ENCODE results near the gene CDH20.
A peak's percentile ranks its signal among the peaks of the same experiment; 100 is the strongest.

Gene CDH20

GRCh38 chr18:61541673-61542072, 208.4 kb downstream of the CDH20 start:
- no peak for DNase-seq

GRCh38 chr18:61542596-61542995, 209.4 kb downstream of the CDH20 start:
- DNase-seq, result no peak

GRCh38 chr18:61543518-61543917, 210.3 kb downstream of the CDH20 start:
- DNase-seq, result no peak

- DNase-seq, result no peak
These were observed 210.9 kb downstream of the CDH20 start for GRCh38 chr18:61544178-61544577.

GRCh38 chr18:61545281-61546245, 212.3 kb downstream of the CDH20 start:
- no peak for DNase-seq

GRCh38 chr18:61546590-61546989, 213.4 kb downstream of the CDH20 start:
- no peak for DNase-seq

- no peak for DNase-seq
These were observed 216.2 kb downstream of the CDH20 start for GRCh38 chr18:61549416-61549815.

GRCh38 chr18:61549889-61550288, 216.7 kb downstream of the CDH20 start:
- no peak for DNase-seq

- peak; percentile 76 for DNase-seq
These were observed 218.4 kb downstream of the CDH20 start for GRCh38 chr18:61551586-61551985.

- DNase-seq, result no peak
These were observed 219.9 kb downstream of the CDH20 start for GRCh38 chr18:61553045-61553659.

GRCh38 chr18:61554117-61554776, 221.0 kb downstream of the CDH20 start:
- DNase-seq, result peak; percentile 8

- no peak for DNase-seq
These were observed 221.7 kb downstream of the CDH20 start for GRCh38 chr18:61554946-61555361.

- no peak for DNase-seq
These were observed 223.1 kb downstream of the CDH20 start for GRCh38 chr18:61556316-61556715.

- peak; percentile 31 for DNase-seq
These were observed 223.6 kb downstream of the CDH20 start for GRCh38 chr18:61556862-61557261.

GRCh38 chr18:61569176-61569892, 236.1 kb downstream of the CDH20 start:
- DNase-seq, result no peak

- DNase-seq, result no peak
These were observed 236.8 kb downstream of the CDH20 start for GRCh38 chr18:61570070-61570469.

- DNase-seq, result no peak
These were observed 238.9 kb downstream of the CDH20 start for GRCh38 chr18:61572084-61572655.

- DNase-seq, result no peak
These were observed 239.6 kb downstream of the CDH20 start for GRCh38 chr18:61572871-61573270.

- DNase-seq, result no peak
These were observed 241.4 kb downstream of the CDH20 start for GRCh38 chr18:61574665-61575064.

- DNase-seq, result no peak
These were observed 242.2 kb downstream of the CDH20 start for GRCh38 chr18:61575419-61575818.

- no peak for DNase-seq
These were observed 245.6 kb downstream of the CDH20 start for GRCh38 chr18:61578846-61579245.

- no peak for DNase-seq
These were observed 246.4 kb downstream of the CDH20 start for GRCh38 chr18:61579581-61579980.

GRCh38 chr18:61580046-61580445, 246.8 kb downstream of the CDH20 start:
- DNase-seq, result no peak
